ENCODE measurements around the gene ID1. TPM values are rescaled to one million over a fixed set of nuclear protein-coding genes. Genes with fewer than 3 reads are reported as not detected.

The ID1 gene
- total and polyA plus RNA-seq, 4 experiments from 2014 or later, result 0.49 to 1.4 (median 0.50) TPM; not detected in 1

- Histone ChIP-seq H3K27ac (ENCODE audit: low read depth, low read length) (no peak overlapping the region), H3K9me3 (ENCODE audit: control insufficient read depth in 1 of 2, low read length in 2 of 2) (no peaks in the 10 kb centered on the region), H3K36me3 (ENCODE audit: insufficient read depth, low read length) (no peaks in the 10 kb centered on the region), H3K27me3 (ENCODE audit: insufficient read depth, low read length) (no peaks in the 10 kb centered on the region), H3K4me1 (ENCODE audit: insufficient read depth, low read length) (peaks cover under 1% of the 10 kb centered on the region), H3K4me3 (ENCODE audit: low read length in 2 of 2) (no peak overlapping the region)
- H3K9me3 Mint-ChIP-seq, result no peaks in the 10 kb centered on the region
- POLR2A ChIA-PET (ENCODE audit: partially characterized antibody), result interaction anchor here (1.6 kb wide), 1 partner anchor 24 kb away, joined by 3 read pairs; no protein-coding TSS in a partner anchor
- no peaks in the 10 kb centered on the region for H3K36me3 Mint-ChIP-seq
- peaks cover under 1 to 4% (median under 1%) of the 10 kb centered on the region in 4 donors for H3K4me1 Mint-ChIP-seq
- DNase-seq, result no peak
- intact Hi-C loops (cut with micrococcal nuclease), result no loop called here
- no peak overlapping the region for H3K27ac Mint-ChIP-seq
- H3K4me3 Mint-ChIP-seq, result no peak overlapping the region
- H3K27me3 Mint-ChIP-seq, result peaks cover 3 to 4% of the 10 kb centered on the region in 2 donors
- CTCF ChIA-PET (ENCODE audit: partially characterized antibody), result interaction anchor here (1.3 to 19.7 kb wide), 2 partner anchors 16 to 35 kb away, joined by 5 to 1094 read pairs; a partner anchor contains a TSS
Observed at GRCh38 chr20:31597481-31597855, 7.6 kb upstream of the ID1 start.

GRCh38 chr20:31602431-31602778, 2.7 kb upstream of the ID1 start:
- H3K9me3 Mint-ChIP-seq, result no peaks in the 10 kb centered on the region
- no peaks in the 10 kb centered on the region for H3K36me3 ChIP-seq (ENCODE audit: insufficient read depth, low read length)
- H3K4me3 Mint-ChIP-seq, result peak overlapping the region in 3 of 8 donors; percentile 71 to 86 (median 74)
- H3K27ac ChIP-seq (ENCODE audit: low read depth, low read length), result no peak overlapping the region
- no peaks in the 10 kb centered on the region for H3K9me3 ChIP-seq (ENCODE audit: control insufficient read depth in 1 of 2, low read length in 2 of 2)
- H3K27ac Mint-ChIP-seq, result peak overlapping the region in 1 of 7 donors; percentile 76
- peaks cover 0 to 3% of the 10 kb centered on the region in 2 donors for H3K36me3 Mint-ChIP-seq
- H3K27me3 Mint-ChIP-seq, result peaks cover 19 to 28% of the 10 kb centered on the region in 2 donors
- ChIA-PET POLR2A (ENCODE audit: partially characterized antibody) (interaction anchor here (0.6 to 1.3 kb wide), 3 partner anchors 15 to 43 kb away, joined by 3 to 9 read pairs (median 3); no protein-coding TSS in a partner anchor), CTCF (ENCODE audit: partially characterized antibody) (interaction anchor here (3.1 to 19.7 kb wide), 2 partner anchors 10 to 40 kb away, joined by 31 to 1094 read pairs; a partner anchor contains a TSS)
- H3K4me3 ChIP-seq (ENCODE audit: low read length in 2 of 2), result no peak overlapping the region
- H3K4me1 Mint-ChIP-seq, result peaks cover 10 to 37% (median 22%) of the 10 kb centered on the region in 4 donors
- no peak for DNase-seq
- intact Hi-C loops (cut with micrococcal nuclease), result no loop called here
- peaks cover 29% of the 10 kb centered on the region for H3K4me1 ChIP-seq (ENCODE audit: insufficient read depth, low read length)
- no peaks in the 10 kb centered on the region for H3K27me3 ChIP-seq (ENCODE audit: insufficient read depth, low read length)

GRCh38 chr20:31602779-31603441, 2.2 kb upstream of the ID1 start:
- intact Hi-C loops (cut with micrococcal nuclease), result no loop called here
- peaks cover 29% of the 10 kb centered on the region for H3K4me1 ChIP-seq (ENCODE audit: insufficient read depth, low read length)
- no peak overlapping the region for H3K4me3 ChIP-seq (ENCODE audit: low read length in 2 of 2)
- H3K9me3 ChIP-seq (ENCODE audit: control insufficient read depth in 1 of 2, low read length in 2 of 2), result no peaks in the 10 kb centered on the region
- no peak overlapping the region for H3K27ac ChIP-seq (ENCODE audit: low read depth, low read length)
- no peaks in the 10 kb centered on the region for H3K36me3 ChIP-seq (ENCODE audit: insufficient read depth, low read length)
- Mint-ChIP-seq H3K27ac (peak overlapping the region in 5 of 7 donors; percentile 22 to 81 (median 53)), H3K4me1 (peaks cover 10 to 37% (median 22%) of the 10 kb centered on the region in 4 donors), H3K9me3 (no peaks in the 10 kb centered on the region), H3K36me3 (peaks cover 0 to 3% of the 10 kb centered on the region in 2 donors), H3K4me3 (peak overlapping the region; percentile 30 to 86 (median 71)), H3K27me3 (peaks cover 20 to 32% of the 10 kb centered on the region in 2 donors)
- H3K27me3 ChIP-seq (ENCODE audit: insufficient read depth, low read length), result peaks cover under 1% of the 10 kb centered on the region
- ChIA-PET POLR2A (ENCODE audit: partially characterized antibody) (interaction anchor here (0.6 to 1.3 kb wide), 3 partner anchors 16 to 42 kb away, joined by 3 to 9 read pairs (median 3); no protein-coding TSS in a partner anchor), CTCF (ENCODE audit: partially characterized antibody) (interaction anchor here (3.1 to 19.7 kb wide), 2 partner anchors 10 to 41 kb away, joined by 31 to 1094 read pairs; a partner anchor contains a TSS)
- DNase-seq, result peak; percentile 22 to 72 (median 28)

GRCh38 chr20:31603822-31604566, 1.1 kb upstream of the ID1 start:
- peak; percentile 57 to 91 (median 57) for DNase-seq
- peaks cover 29% of the 10 kb centered on the region for H3K4me1 ChIP-seq (ENCODE audit: insufficient read depth, low read length)
- Mint-ChIP-seq H3K4me1 (peaks cover 10 to 37% (median 22%) of the 10 kb centered on the region in 4 donors), H3K27ac (peak overlapping the region in 6 of 7 donors; percentile 66 to 89 (median 83)), H3K9me3 (no peaks in the 10 kb centered on the region), H3K4me3 (peak overlapping the region; percentile 87 to 96 (median 92)), H3K36me3 (peaks cover 0 to 3% of the 10 kb centered on the region in 2 donors), H3K27me3 (peaks cover 24 to 34% of the 10 kb centered on the region in 2 donors)
- H3K4me3 ChIP-seq (ENCODE audit: low read length in 2 of 2), result peak overlapping the region; percentile 86 to 95
- H3K27ac ChIP-seq (ENCODE audit: low read depth, low read length), result no peak overlapping the region
- H3K9me3 ChIP-seq (ENCODE audit: control insufficient read depth in 1 of 2, low read length in 2 of 2), result no peaks in the 10 kb centered on the region
- H3K27me3 ChIP-seq (ENCODE audit: insufficient read depth, low read length), result peaks cover 5% of the 10 kb centered on the region
- POLR2A ChIA-PET (ENCODE audit: partially characterized antibody), result interaction anchor here (0.8 to 3.3 kb wide), 8 partner anchors 9 to 120 kb away, joined by 3 to 58 read pairs (median 4); partner anchors contain the start of gene BCL2L1
- no peaks in the 10 kb centered on the region for H3K36me3 ChIP-seq (ENCODE audit: insufficient read depth, low read length)
- intact Hi-C loops (cut with micrococcal nuclease), result loop anchor here (1.0 to 2.0 kb wide), 2 partner anchors 15 to 31 kb away; no protein-coding TSS in a partner anchor
- CTCF ChIA-PET (ENCODE audit: partially characterized antibody), result interaction anchor here (1.1 to 19.7 kb wide), 4 partner anchors 9 to 143 kb away, joined by 3 to 1094 read pairs (median 18); a partner anchor contains a TSS

GRCh38 chr20:31604567-31605030, 490 bp upstream of the ID1 start:
- Histone ChIP-seq H3K36me3 (ENCODE audit: insufficient read depth, low read length) (no peaks in the 10 kb centered on the region), H3K27me3 (ENCODE audit: insufficient read depth, low read length) (peaks cover 5% of the 10 kb centered on the region), H3K4me3 (ENCODE audit: low read length in 2 of 2) (peak overlapping the region; percentile 86 to 95), H3K27ac (ENCODE audit: low read depth, low read length) (no peak overlapping the region), H3K4me1 (ENCODE audit: insufficient read depth, low read length) (peaks cover 29% of the 10 kb centered on the region), H3K9me3 (ENCODE audit: control insufficient read depth in 1 of 2, low read length in 2 of 2) (no peaks in the 10 kb centered on the region)
- H3K36me3 Mint-ChIP-seq, result peaks cover 0 to 3% of the 10 kb centered on the region in 2 donors
- H3K9me3 Mint-ChIP-seq, result no peaks in the 10 kb centered on the region
- peak overlapping the region; percentile 49 to 89 (median 83) for H3K27ac Mint-ChIP-seq
- peaks cover 24 to 34% of the 10 kb centered on the region in 2 donors for H3K27me3 Mint-ChIP-seq
- ChIA-PET CTCF (ENCODE audit: partially characterized antibody) (interaction anchor here (1.1 to 19.7 kb wide), 4 partner anchors 8 to 144 kb away, joined by 3 to 1094 read pairs (median 18); a partner anchor contains a TSS), POLR2A (ENCODE audit: partially characterized antibody) (interaction anchor here (0.8 to 3.3 kb wide), 9 partner anchors 8 to 119 kb away, joined by 3 to 58 read pairs (median 4); partner anchors contain the start of gene BCL2L1)
- intact Hi-C loops (cut with micrococcal nuclease), result loop anchor here (1.0 to 2.0 kb wide), 3 partner anchors 9 to 31 kb away; no protein-coding TSS in a partner anchor
- peak overlapping the region; percentile 87 to 96 (median 92) for H3K4me3 Mint-ChIP-seq
- peaks cover 10 to 37% (median 22%) of the 10 kb centered on the region in 4 donors for H3K4me1 Mint-ChIP-seq
- no peak for DNase-seq

GRCh38 chr20:31605902-31606803, 1.1 kb downstream of the ID1 start:
- H3K4me3 ChIP-seq (ENCODE audit: low read length in 2 of 2), result peak overlapping the region; percentile 86 to 95
- H3K36me3 ChIP-seq (ENCODE audit: insufficient read depth, low read length), result no peaks in the 10 kb centered on the region
- ChIA-PET POLR2A (ENCODE audit: partially characterized antibody) (interaction anchor here (1.4 to 3.3 kb wide), 6 partner anchors 33 to 59 kb away, joined by 3 to 58 read pairs (median 10); a partner anchor contains a TSS), CTCF (ENCODE audit: partially characterized antibody) (interaction anchor here (0.9 to 19.7 kb wide), 2 partner anchors 44 to 117 kb away, joined by 3 to 1094 read pairs; a partner anchor contains a TSS)
- Mint-ChIP-seq H3K4me3 (peak overlapping the region; percentile 87 to 96 (median 92)), H3K36me3 (peaks cover 0 to 3% of the 10 kb centered on the region in 2 donors), H3K9me3 (no peaks in the 10 kb centered on the region), H3K4me1 (peaks cover 10 to 37% (median 22%) of the 10 kb centered on the region in 4 donors), H3K27ac (peak overlapping the region in 4 of 7 donors; percentile 11 to 79 (median 38)), H3K27me3 (peaks cover 22 to 34% of the 10 kb centered on the region in 2 donors)
- no peaks in the 10 kb centered on the region for H3K9me3 ChIP-seq (ENCODE audit: control insufficient read depth in 1 of 2, low read length in 2 of 2)
- intact Hi-C loops (cut with micrococcal nuclease), result loop anchor here (1.0 to 2.0 kb wide), 2 partner anchors 7 to 17 kb away; no protein-coding TSS in a partner anchor
- DNase-seq, result peak in 4 of 5 donors; percentile 8 to 14 (median 12)
- peaks cover 29% of the 10 kb centered on the region for H3K4me1 ChIP-seq (ENCODE audit: insufficient read depth, low read length)
- peak overlapping the region; percentile 26 for H3K27ac ChIP-seq (ENCODE audit: low read depth, low read length)
- peaks cover 5% of the 10 kb centered on the region for H3K27me3 ChIP-seq (ENCODE audit: insufficient read depth, low read length)
